Effector CD8-positive, alpha-beta T cell (primary cell): Measurements from ENCODE around the gene ARHGDIG.
"Not testable (repeated sequence)": the region's sequence is repeated elsewhere in the genome, so short reads cannot be mapped to it uniquely, and the experiment has no call there.

Source experiments
- DNase-seq: peaks from one replicate; lab custom pipeline; 2025; lab: John Stamatoyannopoulos, UW

The ARHGDIG gene

DNA sequence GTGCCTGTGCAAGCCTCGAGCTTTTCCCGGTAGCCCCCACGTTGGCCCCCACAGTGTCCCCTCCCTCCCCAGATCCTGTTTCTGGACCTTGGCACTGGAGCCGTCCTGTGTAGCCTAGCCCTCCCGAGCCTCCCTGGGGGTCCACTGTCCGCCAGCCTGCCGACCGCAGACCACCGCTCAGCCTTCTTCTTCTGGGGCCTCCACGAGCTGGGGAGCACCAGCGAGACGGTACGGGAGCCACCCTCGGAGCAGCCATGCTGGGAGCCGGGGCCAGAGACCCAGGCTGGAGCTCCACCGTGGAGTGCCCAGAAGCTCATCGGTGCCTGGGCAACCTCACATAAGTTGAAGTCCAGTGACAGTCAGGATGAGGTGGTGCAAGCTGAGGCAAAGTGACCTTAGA is 16.4 kb upstream of the ARHGDIG start:
- no peak for DNase-seq

DNA sequence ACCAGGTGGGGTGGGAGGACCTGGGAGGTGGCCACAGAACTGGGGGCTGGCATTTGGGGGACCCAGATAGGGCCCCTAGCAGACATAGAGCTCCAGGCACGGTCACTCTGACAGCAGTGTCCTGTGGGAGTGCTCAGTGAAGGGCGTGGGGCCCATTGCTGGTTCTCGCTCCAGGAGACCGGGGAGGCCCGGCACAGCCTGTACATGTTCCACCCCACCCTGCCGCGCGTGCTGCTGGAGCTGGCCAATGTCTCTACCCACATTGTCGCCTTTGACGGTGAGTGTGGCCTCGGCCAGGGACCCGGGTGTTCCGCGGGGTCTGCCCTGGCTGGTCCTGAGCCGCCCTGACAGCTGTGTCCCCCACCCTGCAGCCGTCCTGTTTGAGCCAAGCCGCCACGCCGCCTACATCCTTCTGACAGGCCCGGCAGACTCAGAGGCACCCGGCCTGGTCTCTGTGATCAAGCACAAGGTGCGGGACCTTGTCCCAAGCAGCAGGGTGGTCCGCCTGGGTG is 15.9 kb upstream of the ARHGDIG start:
- no peak for DNase-seq

DNA sequence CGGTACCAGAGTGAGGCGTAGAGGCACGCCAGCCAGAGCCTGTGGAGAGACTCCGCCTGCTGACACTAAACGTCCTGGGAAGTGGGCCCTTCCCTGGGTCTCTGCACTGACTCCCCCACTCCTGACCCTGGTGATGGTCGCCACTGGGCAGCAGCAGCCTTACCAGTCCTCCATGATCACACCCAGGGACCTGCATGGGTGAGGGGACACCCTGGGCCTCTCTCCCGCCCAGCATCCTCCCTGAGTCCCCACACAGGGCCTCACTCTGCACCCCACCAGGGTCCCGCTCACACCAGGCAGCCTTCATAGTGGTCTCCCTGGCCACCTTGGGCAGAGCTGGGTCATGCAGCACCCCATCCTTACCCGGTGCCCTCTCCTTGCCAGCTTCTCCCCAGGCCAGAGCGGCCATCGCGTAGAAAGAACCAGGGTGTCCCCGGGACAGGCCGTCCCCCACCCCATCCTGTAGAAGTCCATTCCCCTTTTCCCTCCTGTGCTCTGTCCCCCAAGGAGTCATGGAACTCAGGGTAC is 15.3 kb upstream of the ARHGDIG start:
- DNase-seq: no peak

DNA sequence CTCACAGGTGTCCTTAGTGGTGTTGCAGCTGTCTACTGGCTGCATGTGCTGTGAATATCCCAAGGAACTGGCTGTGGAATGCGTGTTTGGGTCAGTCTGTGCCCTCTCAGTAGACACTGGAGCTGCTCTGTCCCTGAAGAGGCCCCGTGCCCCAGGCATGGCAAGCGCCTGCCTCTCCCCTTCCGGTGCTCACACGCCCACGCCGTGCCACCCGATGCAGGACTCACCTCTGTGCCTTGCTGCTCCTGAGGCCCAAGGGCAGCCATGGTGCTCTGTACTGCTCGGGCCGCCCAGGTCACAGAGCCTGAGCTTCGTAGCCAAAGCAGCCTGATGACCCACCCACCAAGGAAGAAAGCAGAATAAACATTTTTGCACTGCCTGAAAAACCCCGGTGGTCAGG is 14.7 kb upstream of the ARHGDIG start:
- no peak for DNase-seq

DNA sequence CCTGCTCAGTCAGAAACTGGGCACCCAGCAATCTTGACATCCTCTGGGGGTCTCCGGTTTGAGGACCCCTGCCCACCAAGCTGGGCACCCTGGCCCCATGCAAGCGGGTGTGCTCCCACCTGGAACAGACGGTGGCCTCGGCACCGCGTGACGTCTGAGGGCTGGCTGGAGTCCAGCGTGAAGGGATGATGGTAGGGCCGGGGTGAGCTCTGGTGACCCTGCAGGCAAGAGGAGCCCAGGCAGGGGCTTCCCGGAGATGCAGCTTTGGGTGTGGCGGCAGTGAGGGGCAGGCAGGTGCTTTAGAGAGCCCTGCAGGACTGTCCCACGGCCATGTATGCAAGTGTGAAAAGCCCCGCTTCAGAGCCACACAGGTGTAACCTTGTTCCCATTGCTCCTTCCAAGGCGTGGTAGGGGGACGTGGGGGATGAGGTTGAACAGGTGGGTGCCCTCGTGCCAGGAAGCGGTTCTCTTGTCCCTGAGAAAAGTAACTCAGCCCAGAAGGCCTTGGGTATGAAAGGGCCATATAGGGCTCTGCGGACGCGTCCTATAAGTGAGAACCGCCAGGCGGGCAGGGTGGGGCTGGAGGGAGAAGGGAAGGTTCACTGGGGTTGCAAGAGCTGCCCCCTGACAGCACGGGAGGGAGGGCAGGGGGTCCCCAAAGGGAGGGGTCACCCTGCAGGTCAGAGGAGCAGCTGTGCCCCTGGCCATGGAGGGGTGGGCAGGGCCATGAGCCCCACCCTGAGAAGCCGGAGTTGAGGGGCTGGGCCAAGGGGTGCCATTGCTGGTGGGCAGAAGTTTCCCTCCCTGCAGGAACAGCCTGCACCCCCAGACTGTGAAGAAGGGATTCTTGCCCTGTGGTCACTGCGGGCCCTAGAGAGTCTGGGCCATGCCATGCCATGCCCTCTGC is 13.9 kb upstream of the ARHGDIG start:
- DNase-seq: no peak

DNA sequence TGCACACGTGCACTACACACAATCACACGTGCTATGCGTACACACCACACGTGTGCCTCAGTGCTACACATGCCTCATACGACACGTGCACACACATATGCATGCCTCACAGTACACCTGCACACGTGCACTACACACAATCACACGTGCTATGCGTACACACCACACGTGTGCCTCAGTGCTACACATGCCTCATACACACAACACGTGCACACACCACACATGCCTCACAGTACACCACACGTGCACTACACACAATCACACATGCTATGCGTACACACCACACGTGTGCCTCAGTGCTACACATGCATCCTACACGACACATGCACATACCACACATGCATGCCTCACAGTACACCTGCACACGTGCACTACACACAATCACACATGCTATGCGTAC is 12.8 kb upstream of the ARHGDIG start:
- DNase-seq: not testable (repeated sequence)

DNA sequence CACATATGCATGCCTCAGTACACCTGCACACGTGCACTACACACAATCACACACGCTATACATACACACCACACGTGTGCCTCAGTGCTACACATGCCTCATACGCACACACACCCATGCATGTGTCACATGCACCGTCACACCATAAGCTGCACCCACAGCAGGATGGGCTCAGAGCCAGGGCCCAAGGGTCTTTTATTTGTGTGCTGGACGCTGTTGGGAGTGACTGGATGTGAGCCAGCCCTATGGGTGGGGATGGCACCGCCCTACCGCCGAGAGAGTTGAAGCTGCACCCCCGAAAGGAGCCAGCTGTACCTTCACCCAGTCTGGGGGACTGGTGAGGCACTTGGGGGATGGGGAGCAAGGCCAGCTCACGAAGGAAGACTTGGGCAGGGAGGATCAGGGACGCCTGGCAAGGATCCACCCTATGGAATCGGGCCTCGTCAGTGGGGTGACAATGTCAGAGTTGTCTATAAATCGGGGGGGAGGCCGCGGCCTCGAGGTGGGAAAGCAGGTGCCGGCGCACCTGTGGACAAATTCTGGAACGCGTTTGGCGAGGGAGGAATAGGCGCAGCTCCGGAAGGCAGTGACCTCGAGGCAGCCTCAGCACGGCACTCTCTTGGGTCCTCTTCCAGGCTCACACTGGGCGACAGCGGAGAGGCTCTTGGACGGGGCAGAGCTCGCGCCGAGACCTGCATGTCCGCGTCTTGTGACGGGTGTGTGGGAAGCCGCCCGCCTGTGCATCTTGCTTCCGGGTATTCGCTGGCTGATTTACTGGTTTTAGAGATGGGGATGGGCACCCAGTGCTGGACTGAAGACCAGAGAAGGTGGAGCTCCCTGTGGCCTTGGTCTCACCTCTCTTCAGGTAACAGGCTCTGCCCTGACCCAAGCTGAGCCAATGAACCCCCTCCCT is 12.0 kb upstream of the ARHGDIG start:
- DNase-seq: no peak

DNA sequence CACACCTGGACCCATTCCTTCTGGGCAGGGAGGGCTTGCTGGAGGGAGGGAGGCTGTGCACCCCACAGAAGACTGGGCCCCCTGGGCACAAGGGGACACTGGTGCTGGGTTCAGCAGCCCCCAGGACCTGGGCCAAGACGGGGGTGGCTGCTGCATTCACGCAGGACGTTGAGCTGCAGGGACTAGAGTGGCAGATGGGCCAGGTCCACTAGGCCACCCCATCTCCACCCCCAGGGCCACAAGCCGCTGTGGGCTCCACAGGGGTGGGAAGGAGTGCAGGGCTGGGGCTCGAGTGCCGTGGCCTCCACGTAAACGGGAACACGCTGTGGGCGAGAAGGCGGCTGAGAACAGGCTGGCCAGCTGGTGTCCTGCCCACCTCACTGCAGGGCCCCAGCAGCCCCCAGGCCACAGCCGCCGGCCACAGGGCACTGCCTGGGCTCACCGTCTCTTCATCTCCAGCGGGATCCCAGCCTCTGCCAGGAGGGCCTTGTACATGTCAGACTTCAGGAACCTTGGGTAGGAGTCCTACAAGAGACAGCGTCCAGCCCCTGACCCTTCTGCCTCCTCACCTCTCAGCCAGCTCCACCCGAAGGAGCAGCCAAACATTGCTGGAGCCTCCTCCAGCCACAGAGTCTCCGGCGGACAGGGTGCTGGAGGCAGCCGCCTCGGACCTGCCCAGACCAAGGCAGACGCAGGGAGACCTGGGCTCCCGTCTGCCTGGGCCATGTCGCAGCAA is 11.2 kb upstream of the ARHGDIG start:
- no peak for DNase-seq

DNA sequence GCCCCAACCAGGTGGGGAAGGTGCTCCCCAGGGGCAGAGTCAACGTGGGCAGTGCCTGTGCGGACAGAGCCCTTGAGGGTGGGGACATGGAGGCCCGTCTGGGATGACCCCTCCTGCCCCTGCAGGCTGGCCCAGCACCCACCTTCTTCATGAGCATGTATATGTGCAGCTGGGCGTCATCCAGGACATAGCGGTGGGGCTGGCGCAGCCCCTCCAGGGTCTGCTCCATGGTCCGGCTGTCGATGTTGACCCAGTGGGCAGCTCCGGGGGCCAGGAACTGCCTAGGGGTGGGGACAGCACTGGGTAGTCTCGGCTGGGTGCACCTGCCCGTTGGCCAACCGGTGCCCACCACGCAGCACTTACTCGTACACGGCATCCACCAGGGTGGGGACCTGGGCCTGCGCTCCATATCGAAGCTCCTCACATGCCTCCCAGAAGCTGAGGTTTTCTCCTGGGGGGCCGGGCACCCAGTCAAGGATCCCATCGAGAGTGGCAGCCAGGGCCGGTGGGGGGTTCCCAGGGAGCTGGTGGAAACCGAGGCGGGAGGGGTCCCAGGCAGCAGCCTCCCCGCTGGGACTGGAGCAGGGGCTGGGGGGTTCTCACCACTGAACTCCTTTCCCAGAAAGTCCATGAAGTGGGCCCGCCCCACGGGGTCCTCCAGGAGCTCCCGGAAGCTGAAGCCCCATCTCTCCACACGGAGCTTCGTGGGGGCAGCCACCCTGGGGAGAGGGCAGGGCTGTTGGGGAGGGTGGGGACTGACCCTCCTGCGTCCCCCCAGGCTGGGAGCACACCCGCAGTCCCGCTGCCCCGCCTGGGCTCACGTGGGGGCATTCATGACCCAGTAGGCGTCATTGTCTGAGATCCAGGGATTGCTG is 9.8 kb upstream of the ARHGDIG start:
- DNase-seq: no peak

DNA sequence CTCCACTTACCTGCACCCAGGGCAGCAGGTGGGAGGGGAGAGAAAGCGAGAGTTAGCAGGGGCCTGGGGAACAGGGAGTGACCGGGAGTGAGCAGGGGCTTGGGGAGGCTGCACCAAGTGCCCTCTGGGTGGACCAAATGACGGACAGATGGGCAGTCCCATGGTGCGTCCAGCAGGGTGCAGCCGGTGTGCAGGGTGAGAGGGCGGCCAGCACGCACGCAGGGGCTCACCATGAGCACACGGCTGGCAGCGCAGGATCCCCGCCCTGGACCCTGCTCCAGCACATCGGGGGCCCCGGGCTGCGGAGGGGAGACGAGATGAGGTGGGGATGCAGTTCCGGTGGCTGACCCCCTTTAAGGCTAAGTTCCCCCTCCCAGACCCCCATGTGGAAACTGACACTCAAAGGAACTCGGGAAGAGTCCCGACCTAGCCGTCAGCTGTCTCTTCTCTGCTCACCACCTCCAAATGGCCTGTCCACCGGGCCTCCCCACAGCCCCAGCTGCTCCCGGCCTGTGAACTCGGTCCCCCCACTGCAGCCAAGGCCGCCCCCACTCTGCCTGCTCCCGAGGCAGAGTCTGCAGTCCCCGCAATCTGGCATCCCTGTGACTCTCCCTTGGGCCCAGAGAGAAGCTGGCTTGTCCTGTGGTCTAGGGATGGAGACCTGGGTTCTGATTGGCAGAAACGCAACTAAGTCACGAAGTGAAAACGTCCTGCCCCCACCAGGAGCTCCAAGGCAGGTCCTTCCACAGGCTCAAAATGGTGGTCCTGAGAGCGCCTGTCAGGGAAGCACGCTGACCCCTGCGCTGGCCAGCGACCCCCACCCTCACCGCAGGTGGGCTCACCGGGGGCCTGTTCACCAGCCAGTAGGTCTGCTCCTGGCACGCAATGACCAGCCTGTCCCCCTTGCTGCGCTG is 7.5 kb upstream of the ARHGDIG start:
- DNase-seq: no peak

DNA sequence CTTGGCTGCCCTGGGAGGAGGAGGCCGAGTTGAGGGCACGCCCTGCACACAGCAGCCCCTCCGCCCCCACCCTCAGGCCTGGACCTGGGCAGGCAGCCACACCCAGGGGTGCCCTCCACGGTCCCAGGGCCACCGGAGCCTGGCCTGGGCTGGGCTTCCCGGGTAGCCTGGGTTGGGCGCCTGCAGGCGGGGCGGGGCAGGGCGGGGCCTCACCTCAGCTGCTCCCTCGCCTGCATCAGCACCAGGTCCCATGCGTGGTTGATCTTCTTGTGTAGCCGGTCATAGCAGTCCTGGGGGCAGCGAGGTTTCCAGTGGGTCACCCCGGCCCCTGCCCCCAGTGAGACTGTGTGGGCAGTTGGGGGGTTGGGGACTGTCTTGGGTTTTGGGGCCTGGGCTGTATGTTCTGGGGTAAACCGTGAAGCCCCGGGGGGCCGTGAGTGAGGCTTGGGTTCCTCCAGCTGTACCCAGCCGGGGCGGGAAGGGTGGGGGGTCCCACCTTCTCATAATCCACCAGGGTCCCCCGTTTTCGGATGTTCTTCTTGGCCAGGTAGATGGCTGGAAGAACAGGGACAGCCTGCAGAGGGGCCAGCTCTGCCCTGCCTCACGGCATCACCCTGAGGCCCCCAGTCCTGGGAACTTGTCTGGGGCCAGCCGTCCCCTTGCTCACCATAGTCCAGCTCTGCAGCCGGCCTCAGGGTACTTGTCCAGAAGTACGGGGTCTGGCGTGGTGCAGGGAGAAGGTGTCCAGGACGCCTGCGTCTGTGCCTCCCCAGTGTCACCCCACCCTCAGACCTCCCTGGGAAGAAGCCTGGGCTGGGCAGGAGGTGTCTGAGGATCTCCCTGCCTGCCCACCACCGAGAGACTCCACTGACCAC is 6.6 kb upstream of the ARHGDIG start:
- DNase-seq: no peak

DNA sequence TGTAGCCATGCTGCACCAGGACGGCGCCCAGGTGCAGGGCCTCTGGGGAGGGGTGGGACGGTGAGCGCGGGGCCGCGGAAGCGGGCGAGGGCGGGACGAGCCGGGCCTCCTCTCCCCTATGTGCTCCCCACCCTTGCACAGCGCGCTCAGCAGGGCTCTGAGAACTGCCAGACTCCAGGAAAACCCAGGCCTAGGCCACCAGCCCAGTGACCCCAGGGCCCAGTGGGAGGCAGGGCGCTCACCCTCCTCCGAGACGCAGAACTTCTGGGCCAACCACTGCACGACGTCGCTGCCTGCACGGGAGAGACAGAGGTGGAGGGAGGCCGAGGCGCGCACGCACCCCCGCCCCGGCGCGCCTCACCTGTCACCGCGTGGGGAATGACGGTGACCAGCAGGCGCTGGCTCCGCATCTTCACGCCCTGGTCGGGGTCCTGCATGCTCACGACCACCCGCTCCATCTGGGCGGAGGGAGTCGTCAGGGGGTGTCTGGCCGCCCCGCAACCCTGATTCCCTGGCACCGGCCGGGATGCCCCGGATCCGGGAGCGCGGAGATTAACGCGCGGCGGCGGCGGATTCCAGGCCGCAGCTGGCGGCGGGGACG is 5.2 kb upstream of the ARHGDIG start:
- DNase-seq: no peak

DNA sequence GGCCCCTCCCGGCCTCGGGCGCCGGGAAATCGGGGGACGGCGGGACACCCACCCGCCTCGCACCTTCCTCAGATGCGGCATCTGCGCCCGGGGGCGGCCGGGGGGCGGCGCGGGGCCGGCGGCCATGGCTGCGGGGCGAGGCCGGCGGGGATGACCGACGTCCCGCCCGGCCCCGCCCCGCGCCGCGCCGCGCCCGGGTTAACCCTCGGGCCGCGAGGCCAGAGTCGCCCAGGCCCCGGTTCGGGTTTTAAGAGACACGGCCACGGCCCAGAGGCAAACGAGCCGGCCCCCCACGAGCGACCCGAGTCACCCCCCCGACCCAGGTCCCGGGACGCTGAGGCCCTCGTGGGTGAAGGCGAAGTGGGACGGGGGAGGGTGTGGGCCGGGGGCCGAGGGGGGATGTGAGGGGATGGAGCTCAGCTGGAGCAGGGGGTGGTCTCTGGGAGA is 4.6 kb upstream of the ARHGDIG start, which contains the start of gene RGS11:
Gene RGS11 (minus strand): TSS at position 159 of the 447 bp plus-strand sequence. CDS start 33 bp downstream, at position 126.
- no peak for DNase-seq

DNA sequence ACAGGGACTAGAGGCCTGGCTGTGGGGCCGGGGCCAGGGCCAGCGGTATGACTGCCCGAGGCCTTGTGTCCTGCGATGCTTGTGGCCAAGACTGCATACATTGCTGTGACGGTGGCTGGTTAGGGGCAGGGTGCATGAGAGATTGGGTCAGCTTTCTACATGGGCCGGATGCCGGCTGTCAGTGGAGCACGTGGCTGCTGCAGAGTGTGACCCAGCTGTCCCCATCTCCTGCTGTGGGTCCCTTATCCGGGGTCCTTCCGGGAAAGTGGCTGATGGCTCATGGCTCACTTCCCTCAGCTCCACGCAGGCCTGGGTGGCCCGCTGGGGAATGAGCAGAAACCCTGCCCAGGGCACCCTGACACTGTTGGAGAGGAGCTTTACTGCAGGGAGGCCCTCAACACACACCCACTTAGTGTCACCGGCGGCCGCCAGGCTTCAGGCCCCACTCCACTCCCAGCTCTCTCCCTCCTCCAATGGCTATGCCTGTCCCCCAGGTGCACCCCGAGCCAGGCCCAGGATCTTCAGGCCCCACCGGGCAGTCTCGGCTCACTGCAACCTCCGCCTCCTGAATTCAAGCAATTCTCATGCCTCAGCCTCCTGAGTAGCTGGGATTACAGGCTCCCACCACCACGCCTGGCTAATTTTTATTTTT is 3.8 kb upstream of the ARHGDIG start:
- DNase-seq: no peak

DNA sequence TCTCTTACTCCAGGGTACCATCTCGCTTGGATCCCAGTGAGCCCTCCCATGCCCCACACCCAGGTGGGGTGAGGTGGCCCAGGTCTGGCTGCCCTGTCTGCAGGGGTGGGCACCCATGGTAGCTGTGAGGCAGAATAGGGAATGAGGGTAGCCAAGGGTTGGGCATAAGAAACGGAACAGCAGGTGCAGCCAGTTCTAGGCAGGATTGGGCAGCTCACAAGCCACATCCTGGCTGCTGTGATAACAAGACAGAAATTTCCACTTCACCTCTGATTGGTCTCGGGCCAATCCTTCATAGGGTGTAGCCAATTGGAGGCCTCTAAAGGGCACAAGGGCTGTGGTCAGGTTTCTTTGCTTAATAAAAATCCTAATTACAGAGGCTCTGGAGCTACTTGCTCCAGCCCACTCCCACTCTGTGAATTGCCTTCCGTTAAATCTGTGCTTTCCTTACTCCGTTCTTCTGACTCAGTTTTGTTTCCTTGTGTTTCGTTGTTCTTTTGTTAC is 1.5 kb upstream of the ARHGDIG start:
- DNase-seq: no peak

DNA sequence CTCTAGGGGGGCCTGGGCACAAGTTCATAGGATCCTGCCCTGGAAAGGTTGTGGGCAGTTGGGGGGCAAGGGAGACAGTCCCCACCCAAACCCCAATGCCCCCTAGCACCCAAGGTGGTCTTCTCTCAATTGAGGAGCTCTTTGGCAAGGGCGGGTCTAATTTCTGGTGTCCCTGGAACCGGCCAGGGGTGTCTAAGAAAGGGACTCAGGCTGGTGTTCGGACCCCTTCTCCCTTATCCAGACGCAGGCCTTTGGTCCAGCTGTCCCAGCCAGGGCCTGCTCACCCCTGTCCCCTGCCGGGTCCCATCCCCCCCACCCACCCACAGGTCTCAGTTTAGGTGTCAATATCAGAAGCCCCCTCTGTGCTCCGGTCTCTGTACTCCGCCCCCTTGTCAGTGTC is 860 bp upstream of the ARHGDIG start:
- no peak for DNase-seq

DNA sequence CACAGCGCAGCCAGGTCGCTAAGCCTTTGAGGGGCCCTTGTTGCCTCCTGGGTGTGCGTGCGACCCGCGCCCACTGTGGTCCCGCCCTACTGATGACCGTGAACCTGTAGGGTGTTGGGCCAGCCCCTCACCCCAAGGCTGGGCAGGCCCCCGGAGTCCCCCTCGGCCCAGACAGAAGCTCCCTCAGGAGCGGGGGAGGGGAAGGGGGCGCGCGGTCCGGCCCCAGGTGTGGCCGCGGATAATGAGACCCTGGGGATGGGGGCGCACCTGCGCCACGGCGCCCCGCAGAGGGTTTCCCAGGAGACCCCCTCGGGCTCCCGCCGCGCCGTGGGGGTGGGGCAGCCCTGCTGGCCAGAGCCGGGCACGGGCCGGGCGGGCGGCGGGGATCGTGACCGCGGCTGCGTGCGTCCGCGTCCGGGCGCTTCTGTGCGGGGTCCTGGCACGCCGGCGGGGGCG is 358 bp upstream of the ARHGDIG start:
- DNase-seq: no peak
